ENCODE results near the gene ADAMTS19.

- peak; percentile 35 to 78 (median 66) for TF ChIP-seq CTCF (IDR thresholded peaks at IDR 0.05)
- TF ChIP-seq POLR2A (IDR thresholded peaks at IDR 0.05), result no peak
Observed at GRCh38 chr5:129771058-129771838, 311.1 kb downstream of the ADAMTS19 start.
